ENCODE data around the gene TRPV3. TPM values are rescaled to one million over a fixed set of nuclear protein-coding genes. Genes with fewer than 3 reads are reported as not detected.
A peak's percentile ranks its signal among the peaks of the same experiment; 100 is the strongest.

TRPV3 gene
- total and polyA plus RNA-seq, 2 of the 13 experiments (the other 11 are each of a cell fraction or from before 2014, with no cell fraction given) = 0.90 to 1.0 TPM

DNA sequence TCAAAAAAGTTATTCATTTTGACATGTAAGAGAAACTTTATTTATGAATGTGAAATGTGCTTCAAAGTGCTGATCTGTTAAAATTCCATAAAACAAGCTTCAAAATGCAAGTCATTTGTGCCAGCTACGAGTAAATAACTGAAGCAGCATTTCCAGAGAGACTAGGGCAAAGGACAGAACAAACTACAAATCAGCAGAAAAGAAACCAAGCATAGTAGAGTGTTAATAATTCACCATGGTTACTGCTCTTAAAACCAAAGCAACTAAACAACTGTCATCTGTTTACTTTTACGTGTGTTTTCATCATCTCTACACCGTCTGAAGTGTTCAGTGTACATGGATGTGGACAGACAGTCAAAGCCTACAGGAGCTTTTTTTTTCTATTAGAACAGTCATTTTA lies 83.4 kb downstream of the TRPV3 start (continued):
- TF ChIP-seq, protein P1, sequence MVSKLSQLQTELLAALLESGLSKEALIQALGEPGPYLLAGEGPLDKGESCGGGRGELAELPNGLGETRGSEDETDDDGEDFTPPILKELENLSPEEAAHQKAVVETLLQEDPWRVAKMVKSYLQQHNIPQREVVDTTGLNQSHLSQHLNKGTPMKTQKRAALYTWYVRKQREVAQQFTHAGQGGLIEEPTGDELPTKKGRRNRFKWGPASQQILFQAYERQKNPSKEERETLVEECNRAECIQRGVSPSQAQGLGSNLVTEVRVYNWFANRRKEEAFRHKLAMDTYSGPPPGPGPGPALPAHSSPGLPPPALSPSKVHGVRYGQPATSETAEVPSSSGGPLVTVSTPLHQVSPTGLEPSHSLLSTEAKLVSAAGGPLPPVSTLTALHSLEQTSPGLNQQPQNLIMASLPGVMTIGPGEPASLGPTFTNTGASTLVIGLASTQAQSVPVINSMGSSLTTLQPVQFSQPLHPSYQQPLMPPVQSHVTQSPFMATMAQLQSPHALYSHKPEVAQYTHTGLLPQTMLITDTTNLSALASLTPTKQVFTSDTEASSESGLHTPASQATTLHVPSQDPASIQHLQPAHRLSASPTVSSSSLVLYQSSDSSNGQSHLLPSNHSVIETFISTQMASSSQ (IDR thresholded peaks at IDR 0.05; ENCODE audit: low read depth) = peak; percentile 79
- TF ChIP-seq, protein P1 (CRISPR knock-in tag; IDR thresholded peaks at IDR 0.05; ENCODE audit: borderline replicate concordance) = no peak
- TF ChIP-seq, protein P2, sequence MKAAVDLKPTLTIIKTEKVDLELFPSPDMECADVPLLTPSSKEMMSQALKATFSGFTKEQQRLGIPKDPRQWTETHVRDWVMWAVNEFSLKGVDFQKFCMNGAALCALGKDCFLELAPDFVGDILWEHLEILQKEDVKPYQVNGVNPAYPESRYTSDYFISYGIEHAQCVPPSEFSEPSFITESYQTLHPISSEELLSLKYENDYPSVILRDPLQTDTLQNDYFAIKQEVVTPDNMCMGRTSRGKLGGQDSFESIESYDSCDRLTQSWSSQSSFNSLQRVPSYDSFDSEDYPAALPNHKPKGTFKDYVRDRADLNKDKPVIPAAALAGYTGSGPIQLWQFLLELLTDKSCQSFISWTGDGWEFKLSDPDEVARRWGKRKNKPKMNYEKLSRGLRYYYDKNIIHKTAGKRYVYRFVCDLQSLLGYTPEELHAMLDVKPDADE (CRISPR knock-in tag; IDR thresholded peaks at IDR 0.05) = no peak
- peak; percentile 55; the same call in 1 of the 2 replicates for TF ChIP-seq CREM (IDR thresholded peaks at IDR 0.05)
- no peak for TF ChIP-seq CREM (CRISPR knock-in tag; IDR thresholded peaks at IDR 0.05)
- no peak for TF ChIP-seq ATM (IDR thresholded peaks at IDR 0.05; ENCODE audit: borderline replicate concordance)
- TF ChIP-seq, protein P3, sequence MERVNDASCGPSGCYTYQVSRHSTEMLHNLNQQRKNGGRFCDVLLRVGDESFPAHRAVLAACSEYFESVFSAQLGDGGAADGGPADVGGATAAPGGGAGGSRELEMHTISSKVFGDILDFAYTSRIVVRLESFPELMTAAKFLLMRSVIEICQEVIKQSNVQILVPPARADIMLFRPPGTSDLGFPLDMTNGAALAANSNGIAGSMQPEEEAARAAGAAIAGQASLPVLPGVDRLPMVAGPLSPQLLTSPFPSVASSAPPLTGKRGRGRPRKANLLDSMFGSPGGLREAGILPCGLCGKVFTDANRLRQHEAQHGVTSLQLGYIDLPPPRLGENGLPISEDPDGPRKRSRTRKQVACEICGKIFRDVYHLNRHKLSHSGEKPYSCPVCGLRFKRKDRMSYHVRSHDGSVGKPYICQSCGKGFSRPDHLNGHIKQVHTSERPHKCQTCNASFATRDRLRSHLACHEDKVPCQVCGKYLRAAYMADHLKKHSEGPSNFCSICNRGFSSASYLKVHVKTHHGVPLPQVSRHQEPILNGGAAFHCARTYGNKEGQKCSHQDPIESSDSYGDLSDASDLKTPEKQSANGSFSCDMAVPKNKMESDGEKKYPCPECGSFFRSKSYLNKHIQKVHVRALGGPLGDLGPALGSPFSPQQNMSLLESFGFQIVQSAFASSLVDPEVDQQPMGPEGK (CRISPR knock-in tag; IDR thresholded peaks at IDR 0.05) = no peak
- no peak for TF ChIP-seq ZNF850 (CRISPR knock-in tag; conservative IDR thresholded peaks at IDR 0.05)
- TF ChIP-seq ZNF282 (IDR thresholded peaks at IDR 0.05; ENCODE audit: partially characterized antibody) = no peak
